ENCODE measurements around the gene BRS3.

Gene BRS3

GRCh38 chrX:136540226-136540625, 52.5 kb downstream of the BRS3 start:
- Histone ChIP-seq H3K4me1 (ENCODE audit: control insufficient read depth, insufficient read depth, low read length) (no peaks in the 10 kb centered on the region), H3K36me3 (ENCODE audit: insufficient read depth, low read length) (no peaks in the 10 kb centered on the region), H3K4me2 (ENCODE audit: low read length) (no peak overlapping the region), H3K9me3 (replicated peaks; ENCODE audit: low read length) (no peaks in the 10 kb centered on the region), H3K9ac (ENCODE audit: low read depth, low read length) (no peak overlapping the region), H3K4me3 (ENCODE audit: low read length) (no peak overlapping the region), H3K27me3 (ENCODE audit: control insufficient read depth, insufficient read depth, low read length) (peaks cover 16% of the 10 kb centered on the region)

- Histone ChIP-seq H3K9me3 (replicated peaks; ENCODE audit: low read length) (no peaks in the 10 kb centered on the region), H3K4me2 (ENCODE audit: low read length) (no peak overlapping the region), H3K4me3 (ENCODE audit: low read length) (no peak overlapping the region), H3K36me3 (ENCODE audit: insufficient read depth, low read length) (no peaks in the 10 kb centered on the region), H3K4me1 (ENCODE audit: control insufficient read depth, insufficient read depth, low read length) (no peaks in the 10 kb centered on the region), H3K27me3 (ENCODE audit: control insufficient read depth, insufficient read depth, low read length) (peaks cover 12% of the 10 kb centered on the region), H3K9ac (ENCODE audit: low read depth, low read length) (no peak overlapping the region)
Observed at GRCh38 chrX:136541294-136541693, 53.5 kb downstream of the BRS3 start.

- Histone ChIP-seq H3K36me3 (ENCODE audit: insufficient read depth, low read length) (no peaks in the 10 kb centered on the region), H3K4me1 (ENCODE audit: control insufficient read depth, insufficient read depth, low read length) (no peaks in the 10 kb centered on the region), H3K27me3 (ENCODE audit: control insufficient read depth, insufficient read depth, low read length) (peaks cover 14% of the 10 kb centered on the region), H3K9ac (ENCODE audit: low read depth, low read length) (no peak overlapping the region), H3K9me3 (replicated peaks; ENCODE audit: low read length) (no peaks in the 10 kb centered on the region), H3K4me3 (ENCODE audit: low read length) (no peak overlapping the region), H3K4me2 (ENCODE audit: low read length) (no peak overlapping the region)
Observed at GRCh38 chrX:136542281-136542680, 54.5 kb downstream of the BRS3 start.

Measured in skeletal muscle satellite cell (primary cell).